HG03045 (cell line): ENCODE data around the gene PLAC1.

Experiments used
- ATAC-seq: cut with Tn5 transposase; IDR thresholded peaks from one replicate; pipeline ENCODE4 v1.9.1; 2021; ENCODE audit warnings: mild to moderate bottlenecking, moderate library complexity; ENCODE audit not compliant: unreplicated experiment

PLAC1 gene

GRCh38 chrX:134592303-134592702 lies 66.0 kb downstream of the PLAC1 start:
- no peak for ATAC-seq

DNA sequence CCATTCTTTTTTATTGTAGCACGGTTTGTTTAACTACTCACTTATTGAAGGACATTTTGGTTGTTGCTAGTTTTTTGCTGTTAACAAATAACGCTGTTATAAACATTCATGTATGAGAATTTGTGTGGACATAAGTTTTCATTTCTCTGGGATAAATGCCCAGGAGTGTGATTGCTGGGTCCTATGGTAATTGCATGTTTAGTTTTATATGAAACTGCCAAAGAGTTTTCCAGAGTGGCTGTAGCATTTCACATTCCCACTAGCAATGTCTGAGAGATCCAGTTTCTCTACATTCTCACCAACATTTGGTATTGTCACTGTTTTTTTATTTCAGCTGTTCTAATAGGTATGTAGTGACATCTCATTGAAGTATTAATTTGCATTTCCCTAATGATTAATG lies 66.8 kb downstream of the PLAC1 start:
- no peak for ATAC-seq

DNA sequence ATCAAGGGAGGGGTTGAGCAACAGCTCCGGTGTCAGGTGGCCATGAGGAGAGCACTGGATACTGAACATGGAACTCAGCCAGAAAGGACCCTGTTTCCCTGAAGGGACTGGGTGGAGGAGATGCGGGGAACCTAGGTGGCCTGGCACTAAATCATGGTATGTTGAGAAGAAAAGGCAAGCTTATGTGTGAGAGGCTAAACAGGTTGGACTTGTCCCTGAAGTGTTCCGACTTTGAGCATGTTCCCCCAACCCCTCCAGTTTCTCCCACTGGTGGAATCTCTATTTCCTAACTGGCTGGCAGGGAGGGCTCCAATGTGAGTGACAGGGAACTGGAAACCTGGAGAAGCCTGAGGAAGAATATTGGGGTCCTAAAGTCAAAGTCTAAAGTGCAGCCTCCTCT lies 69.5 kb downstream of the PLAC1 start:
- ATAC-seq, result no peak

DNA sequence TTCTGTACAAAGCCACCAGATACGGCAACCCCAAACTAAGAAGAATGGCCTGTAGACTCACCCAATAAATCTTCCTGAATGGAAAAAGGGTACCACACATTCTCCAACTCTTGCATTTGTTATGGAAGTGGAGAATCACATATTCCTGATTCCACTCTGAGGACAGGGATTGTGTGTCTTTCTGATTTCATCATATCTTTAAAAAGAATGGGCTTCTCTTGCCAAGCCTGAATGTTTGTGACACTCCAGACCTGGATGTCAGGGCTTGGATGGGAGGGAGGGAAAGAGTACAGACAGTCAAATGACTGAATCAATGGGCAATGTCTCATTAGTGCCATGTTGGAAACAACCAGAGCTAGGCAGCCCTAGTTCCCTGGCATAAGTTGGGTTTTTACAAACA lies 77.4 kb downstream of the PLAC1 start:
- no peak for ATAC-seq

DNA sequence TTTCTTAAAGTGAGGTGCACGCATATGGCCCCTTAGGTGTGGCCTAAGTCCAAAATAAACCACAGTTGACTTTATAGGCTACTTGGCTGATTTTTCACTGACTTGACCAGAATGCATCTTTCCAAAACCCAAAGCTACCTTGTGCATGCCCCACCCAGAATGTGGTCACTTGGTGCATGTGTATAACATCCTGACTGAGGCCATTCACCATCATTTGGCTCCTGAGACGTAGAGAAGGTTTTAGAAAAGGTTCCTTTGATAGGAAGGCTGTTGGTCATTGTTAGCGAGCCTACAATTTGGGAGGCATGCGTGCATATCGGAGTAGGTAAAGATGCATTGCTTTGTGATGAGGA lies 84.6 kb downstream of the PLAC1 start:
- no peak for ATAC-seq

- no peak for ATAC-seq
These were observed 85.2 kb downstream of the PLAC1 start for GRCh38 chrX:134572816-134573682.

DNA sequence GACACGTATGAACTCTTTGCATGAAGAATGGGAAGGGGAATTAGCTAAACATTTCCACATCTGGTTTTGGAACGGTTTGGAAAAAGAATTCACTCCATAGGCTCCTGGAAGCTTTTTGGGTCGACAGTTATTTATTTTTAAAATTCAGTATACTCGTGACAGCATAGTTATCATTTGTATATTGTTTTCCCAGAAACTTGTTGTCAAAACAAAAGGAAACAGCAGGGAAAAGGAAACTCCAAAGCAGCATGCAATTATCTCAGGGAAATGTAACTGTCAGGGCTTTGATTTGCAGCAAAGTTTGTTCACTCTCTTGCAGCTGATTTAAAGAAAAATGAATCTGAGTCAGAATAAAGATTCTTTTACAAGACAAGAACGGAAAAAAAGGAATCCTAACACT lies 86.5 kb downstream of the PLAC1 start:
- no peak for ATAC-seq

DNA sequence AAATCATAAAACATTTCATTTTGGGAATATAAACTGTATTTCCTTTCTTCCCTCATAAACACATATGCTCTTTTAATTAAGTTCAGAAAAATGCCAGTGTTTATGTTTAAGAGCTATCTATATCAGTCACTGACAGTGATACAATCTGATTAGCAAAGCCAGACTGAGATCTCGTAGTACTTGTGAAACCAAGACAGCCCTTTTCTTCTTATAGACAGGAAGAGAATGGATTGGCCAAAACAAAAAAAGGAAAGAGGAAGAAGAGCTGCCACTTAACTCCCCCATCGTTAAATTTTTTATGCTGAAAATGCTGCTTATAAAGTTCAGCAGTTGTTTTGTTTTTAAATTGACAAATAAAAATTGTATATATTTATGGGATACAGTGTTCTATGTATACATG lies 87.4 kb downstream of the PLAC1 start:
- ATAC-seq, result no peak

- ATAC-seq, result no peak
These were observed 87.8 kb downstream of the PLAC1 start for GRCh38 chrX:134570509-134570846.

- ATAC-seq, result no peak
These were observed 89.0 kb downstream of the PLAC1 start for GRCh38 chrX:134569306-134569705.

- no peak for ATAC-seq
These were observed 89.8 kb downstream of the PLAC1 start for GRCh38 chrX:134568285-134569016.

GRCh38 chrX:134566506-134566905 lies 91.8 kb downstream of the PLAC1 start:
- no peak for ATAC-seq

- no peak for ATAC-seq
These were observed 96.3 kb downstream of the PLAC1 start for GRCh38 chrX:134562002-134562401.

GRCh38 chrX:134558133-134558532 lies 100.1 kb downstream of the PLAC1 start:
- ATAC-seq, result no peak

GRCh38 chrX:134554291-134554690 lies 104.0 kb downstream of the PLAC1 start:
- no peak for ATAC-seq

GRCh38 chrX:134552351-134552750 lies 105.9 kb downstream of the PLAC1 start:
- no peak for ATAC-seq

GRCh38 chrX:134551376-134552048 lies 106.8 kb downstream of the PLAC1 start:
- ATAC-seq, result no peak

DNA sequence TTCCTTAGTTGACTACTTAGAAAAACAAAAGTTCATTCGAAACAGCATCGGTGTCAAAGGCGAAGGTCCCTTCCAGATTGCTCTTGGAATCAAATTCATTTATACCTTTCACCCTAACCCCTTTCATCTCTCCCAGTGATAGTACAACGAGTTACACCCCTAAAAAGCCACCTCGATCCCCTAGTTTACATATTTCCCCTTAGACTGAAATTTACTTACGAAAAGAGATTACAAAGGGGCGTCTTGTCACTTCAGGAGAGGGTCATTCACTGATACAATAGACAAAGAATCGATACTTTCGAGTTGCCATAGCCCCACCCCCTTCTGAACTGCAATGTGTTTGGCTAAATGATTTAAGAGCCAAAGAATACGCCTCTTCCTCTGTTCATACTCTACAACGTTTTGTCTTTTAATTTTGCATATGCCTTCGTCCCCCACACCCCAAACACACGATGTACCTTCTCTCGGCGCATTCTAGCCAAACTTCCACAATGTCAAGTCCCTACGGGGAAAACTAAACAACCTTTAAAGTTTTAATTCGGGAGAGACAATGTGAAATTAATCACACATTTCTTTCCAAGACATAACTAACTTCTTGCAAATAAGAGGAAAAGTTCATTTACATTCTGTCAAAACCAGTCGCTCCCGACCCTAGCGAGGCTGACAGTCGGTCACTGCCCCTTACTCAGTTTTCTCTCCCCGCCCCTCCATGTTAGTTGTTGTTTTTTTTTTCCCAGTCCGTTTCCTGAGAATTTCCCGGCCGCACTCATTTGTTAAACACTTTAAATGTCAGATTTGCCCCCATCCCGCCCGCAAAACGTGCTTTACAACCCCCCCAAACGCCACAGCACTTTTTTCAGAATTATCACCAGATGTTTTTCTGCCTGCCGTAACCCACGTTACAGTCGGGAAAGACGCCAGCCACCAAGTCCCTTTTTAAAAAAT lies 109.7 kb downstream of the PLAC1 start:
- no peak for ATAC-seq

DNA sequence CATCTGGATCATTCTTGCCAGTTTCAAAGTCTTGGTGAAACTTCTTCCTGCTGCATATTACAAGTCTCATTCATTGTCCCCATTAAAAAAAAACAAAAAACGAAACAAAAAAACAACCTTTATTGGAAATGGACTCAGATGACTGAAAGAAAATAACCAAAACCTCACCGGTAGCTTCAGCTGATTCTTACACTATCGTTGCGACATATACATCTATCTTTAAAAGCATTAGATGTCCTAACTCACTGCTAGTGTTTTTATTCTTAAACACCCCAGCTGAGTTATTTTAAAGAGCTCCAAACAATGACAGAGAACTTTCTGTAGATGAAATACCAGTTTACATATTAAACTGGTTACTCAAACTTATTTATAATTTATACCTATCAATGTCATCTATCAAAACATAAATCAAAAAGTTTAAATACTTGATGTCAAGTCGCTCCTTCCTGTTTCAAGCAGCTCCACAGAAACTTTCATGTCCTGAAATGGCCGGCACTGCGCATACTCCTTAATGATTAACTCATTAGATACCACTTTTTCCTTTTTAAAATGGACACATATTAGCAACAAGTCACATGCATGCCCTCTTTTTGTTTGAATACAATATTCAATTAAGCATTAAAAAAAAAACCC lies 111.1 kb downstream of the PLAC1 start:
- no peak for ATAC-seq

- ATAC-seq, result no peak
These were observed 112.1 kb downstream of the PLAC1 start for GRCh38 chrX:134546187-134546586.
